Measurements from ENCODE around the gene GPRC5C.
"Not testable (repeated sequence)": the region's sequence is repeated elsewhere in the genome, so short reads cannot be mapped to it uniquely, and the experiment has no call there.

The GPRC5C gene

DNA sequence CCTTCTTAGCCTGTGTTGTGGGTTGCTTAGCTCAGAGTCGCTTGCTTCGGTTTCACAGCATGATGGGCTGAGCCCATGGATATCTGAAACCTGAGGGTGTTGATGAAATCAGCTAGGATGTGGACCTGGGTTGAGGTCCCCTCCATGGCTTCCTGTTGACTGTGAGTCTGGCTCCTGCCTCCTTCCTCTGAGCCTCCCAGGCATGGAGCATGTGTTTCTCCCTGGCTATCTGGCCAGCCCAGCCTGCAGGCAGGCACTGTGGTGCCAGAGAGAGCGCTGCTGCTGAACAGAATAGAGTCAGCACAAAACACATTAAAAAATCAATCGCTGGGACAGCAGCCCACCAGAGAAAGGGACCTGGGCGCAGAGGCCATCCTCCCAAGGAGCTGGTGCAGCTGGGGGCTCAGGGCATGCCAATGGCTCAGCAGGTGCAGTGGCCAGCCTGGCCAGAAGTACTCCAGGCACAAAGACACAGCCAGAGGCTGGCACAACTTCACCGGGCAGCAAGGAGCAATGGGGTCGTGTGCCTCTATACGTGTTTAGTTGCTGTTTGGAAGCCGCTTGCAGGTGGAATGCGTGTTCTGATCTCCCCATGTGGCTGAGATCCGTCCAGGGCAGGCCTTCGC, 28.3 kb upstream of the GPRC5C start:
- TF ChIP-seq, protein P1, sequence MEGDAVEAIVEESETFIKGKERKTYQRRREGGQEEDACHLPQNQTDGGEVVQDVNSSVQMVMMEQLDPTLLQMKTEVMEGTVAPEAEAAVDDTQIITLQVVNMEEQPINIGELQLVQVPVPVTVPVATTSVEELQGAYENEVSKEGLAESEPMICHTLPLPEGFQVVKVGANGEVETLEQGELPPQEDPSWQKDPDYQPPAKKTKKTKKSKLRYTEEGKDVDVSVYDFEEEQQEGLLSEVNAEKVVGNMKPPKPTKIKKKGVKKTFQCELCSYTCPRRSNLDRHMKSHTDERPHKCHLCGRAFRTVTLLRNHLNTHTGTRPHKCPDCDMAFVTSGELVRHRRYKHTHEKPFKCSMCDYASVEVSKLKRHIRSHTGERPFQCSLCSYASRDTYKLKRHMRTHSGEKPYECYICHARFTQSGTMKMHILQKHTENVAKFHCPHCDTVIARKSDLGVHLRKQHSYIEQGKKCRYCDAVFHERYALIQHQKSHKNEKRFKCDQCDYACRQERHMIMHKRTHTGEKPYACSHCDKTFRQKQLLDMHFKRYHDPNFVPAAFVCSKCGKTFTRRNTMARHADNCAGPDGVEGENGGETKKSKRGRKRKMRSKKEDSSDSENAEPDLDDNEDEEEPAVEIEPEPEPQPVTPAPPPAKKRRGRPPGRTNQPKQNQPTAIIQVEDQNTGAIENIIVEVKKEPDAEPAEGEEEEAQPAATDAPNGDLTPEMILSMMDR (IDR thresholded peaks at IDR 0.05) = no peak
- Histone ChIP-seq H3K9me3 (no peaks in the 10 kb centered on the region), H3K27ac (no peak overlapping the region), H3K36me3 (no peaks in the 10 kb centered on the region), H3K4me1 (ENCODE audit: control insufficient read depth in 1 of 2, insufficient read depth in 1 of 2, low read depth in 1 of 2, low read length in 1 of 2) (no peaks in the 10 kb centered on the region), H3K27me3 (peaks cover 12% of the 10 kb centered on the region), H3K4me3 (ENCODE audit: low read depth in 1 of 2, low read length in 1 of 2) (no peak overlapping the region)

DNA sequence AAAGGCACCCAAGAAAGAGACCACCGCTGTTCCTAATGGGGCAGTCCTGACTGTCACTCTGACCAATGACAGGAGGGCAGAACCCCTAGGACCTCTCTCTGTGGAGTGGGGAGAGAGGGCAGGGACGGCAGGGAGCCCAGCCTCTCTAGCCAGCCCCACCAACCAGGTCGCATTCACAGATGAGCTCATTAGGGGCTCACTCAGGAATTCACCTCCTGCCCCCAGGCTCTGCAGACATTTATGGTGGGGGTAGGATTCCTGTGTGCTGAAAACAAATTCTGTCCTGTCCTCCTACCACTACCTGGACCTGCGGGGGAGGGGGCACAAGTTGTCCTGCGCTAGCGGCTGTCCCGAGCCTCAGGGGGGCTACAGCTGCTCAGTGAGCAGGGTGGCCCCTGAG, 27.7 kb upstream of the GPRC5C start:
- Histone ChIP-seq H3K27me3 (peaks cover 12% of the 10 kb centered on the region), H3K4me3 (ENCODE audit: low read depth in 1 of 2, low read length in 1 of 2) (no peak overlapping the region), H3K9me3 (no peaks in the 10 kb centered on the region), H3K4me1 (ENCODE audit: control insufficient read depth in 1 of 2, insufficient read depth in 1 of 2, low read depth in 1 of 2, low read length in 1 of 2) (no peaks in the 10 kb centered on the region), H3K36me3 (no peaks in the 10 kb centered on the region), H3K27ac (no peak overlapping the region)
- TF ChIP-seq, protein P1 (IDR thresholded peaks at IDR 0.05) = no peak

DNA sequence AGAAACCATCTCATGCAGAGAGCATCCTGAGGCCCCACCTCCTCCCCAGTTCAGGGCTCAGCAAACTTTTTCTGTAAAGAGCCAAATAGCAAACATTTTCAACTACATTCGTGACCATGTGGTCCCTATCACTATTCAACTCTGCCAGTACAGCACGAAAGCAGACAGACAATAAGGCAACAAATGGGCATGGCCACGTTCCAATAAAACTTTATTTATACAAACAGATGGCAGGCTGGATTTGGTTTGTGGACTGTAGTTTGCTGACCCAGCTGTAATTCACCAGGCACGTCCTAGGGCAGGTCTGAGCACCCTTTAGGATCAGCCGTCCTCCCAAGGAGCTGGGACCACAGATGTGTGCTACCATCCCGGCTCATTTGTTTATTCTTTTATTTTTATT, 27.1 kb upstream of the GPRC5C start:
- Histone ChIP-seq H3K4me3 (ENCODE audit: low read depth in 1 of 2, low read length in 1 of 2) (no peak overlapping the region), H3K4me1 (ENCODE audit: control insufficient read depth in 1 of 2, insufficient read depth in 1 of 2, low read depth in 1 of 2, low read length in 1 of 2) (no peaks in the 10 kb centered on the region), H3K27me3 (peaks cover 12% of the 10 kb centered on the region), H3K36me3 (no peaks in the 10 kb centered on the region), H3K9me3 (no peaks in the 10 kb centered on the region), H3K27ac (no peak overlapping the region)
- TF ChIP-seq, protein P1 (IDR thresholded peaks at IDR 0.05) = no peak

DNA sequence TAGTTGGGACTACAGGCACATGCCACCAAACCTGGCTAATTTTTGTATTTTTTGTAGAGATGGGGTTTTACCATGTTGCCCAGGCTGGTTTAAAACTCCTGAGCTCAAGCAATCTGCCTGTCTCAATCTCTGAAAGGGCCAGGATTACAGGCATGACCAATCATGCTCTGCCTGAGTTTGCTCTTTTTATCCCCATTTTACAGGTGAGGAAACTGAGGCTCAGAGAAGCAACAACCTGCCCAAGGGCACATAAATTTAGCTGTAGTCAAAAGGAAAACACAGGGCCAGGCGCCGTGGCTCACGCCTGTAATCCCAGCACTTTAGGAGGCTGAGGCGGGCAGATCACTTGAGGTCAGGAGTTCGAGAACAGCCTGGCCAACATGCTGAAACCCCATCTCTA, 26.6 kb upstream of the GPRC5C start:
- H3K4me3 ChIP-seq (ENCODE audit: low read depth in 1 of 2, low read length in 1 of 2); H3K36me3 ChIP-seq; H3K4me1 ChIP-seq (ENCODE audit: control insufficient read depth in 1 of 2, insufficient read depth in 1 of 2, low read depth in 1 of 2, low read length in 1 of 2); H3K9me3 ChIP-seq; H3K27ac ChIP-seq: not testable (repeated sequence)
- peaks cover 12% of the 10 kb centered on the region for H3K27me3 ChIP-seq

DNA sequence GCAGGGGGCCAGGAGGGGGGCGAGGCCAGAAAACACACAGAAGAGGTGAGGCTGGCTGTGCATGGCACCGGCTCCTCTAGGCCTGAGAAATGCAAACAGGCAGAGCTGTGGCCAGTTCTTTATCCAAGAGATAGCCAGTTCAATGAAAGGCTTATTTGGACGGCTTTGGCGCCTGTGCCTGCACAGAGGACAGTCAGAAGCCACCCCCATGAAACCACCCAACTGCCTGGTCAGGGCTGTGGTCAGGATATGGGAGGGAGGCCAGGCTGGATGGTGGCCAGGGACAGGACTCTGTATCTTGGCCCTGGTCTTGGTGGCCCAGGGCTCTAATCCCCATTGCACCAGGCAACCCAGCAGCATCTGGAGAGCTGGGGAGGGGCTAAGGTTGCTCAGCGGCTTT, 24.5 kb upstream of the GPRC5C start:
- Histone ChIP-seq H3K27ac (no peak overlapping the region), H3K4me1 (ENCODE audit: control insufficient read depth in 1 of 2, insufficient read depth in 1 of 2, low read depth in 1 of 2, low read length in 1 of 2) (no peaks in the 10 kb centered on the region), H3K9me3 (no peaks in the 10 kb centered on the region), H3K4me3 (ENCODE audit: low read depth in 1 of 2, low read length in 1 of 2) (no peak overlapping the region), H3K36me3 (no peaks in the 10 kb centered on the region), H3K27me3 (peaks cover 12% of the 10 kb centered on the region)
- TF ChIP-seq, protein P1 (IDR thresholded peaks at IDR 0.05) = no peak

DNA sequence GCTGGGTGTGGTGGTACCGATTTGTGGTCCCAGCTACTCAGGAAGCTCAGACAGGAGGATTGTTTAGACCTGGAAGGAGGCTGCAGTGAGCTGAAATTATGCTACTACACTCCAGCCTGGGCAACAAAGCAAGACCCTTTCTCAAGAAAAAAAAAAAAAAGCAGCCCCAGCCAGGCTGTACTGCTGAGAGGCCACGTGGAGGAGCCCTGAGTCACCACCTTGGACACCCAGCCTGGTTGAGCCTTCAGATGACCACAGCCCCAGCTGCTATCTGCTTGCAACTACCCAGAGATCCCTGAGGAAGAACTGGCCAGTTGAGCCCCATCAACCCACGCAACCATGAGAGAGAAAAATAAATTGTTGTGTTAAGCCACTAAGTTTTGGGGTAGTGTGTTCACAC, 23.6 kb upstream of the GPRC5C start:
- H3K27ac ChIP-seq = no peak overlapping the region
- TF ChIP-seq, protein P1 (IDR thresholded peaks at IDR 0.05) = no peak
- H3K4me3 ChIP-seq (ENCODE audit: low read depth in 1 of 2, low read length in 1 of 2) = no peak overlapping the region
- H3K36me3 ChIP-seq = no peaks in the 10 kb centered on the region
- no peaks in the 10 kb centered on the region for H3K9me3 ChIP-seq
- peaks cover 12% of the 10 kb centered on the region for H3K27me3 ChIP-seq
- H3K4me1 ChIP-seq (ENCODE audit: control insufficient read depth in 1 of 2, insufficient read depth in 1 of 2, low read depth in 1 of 2, low read length in 1 of 2) = no peaks in the 10 kb centered on the region
